Naive thymus-derived CD8-positive, alpha-beta T cell (primary cell): Measurements from ENCODE around the gene MUC5B. TPM values are rescaled to one million over a fixed set of nuclear protein-coding genes. Genes with fewer than 3 reads are reported as not detected.

ENCODE experiments used
- ATAC-seq, 2 donors: fragments of 150-1000 bp; cut with Tn5 transposase in 1 of 2; sonication (Bioruptor Pico), chemical (Tn5 transposase) in 1 of 2; 1 replicate in 1 of 2; 2 replicates in 1 of 2; pipeline ENCODE4 v1.10.0; 2021; ENCODE audit warnings: mild to moderate bottlenecking in 2 of 2, moderate library complexity in 2 of 2
- POLR2A ChIA-PET: fragments of 350-600 bp; sonication (Branson Sonifier 250); formaldehyde crosslinking; loops from one replicate; lab custom pipeline; 2021; ENCODE audit warnings: antibody characterized with exemption; lab: Charles Lee
- DNase-seq, 10 donors: peaks; one replicate each; pipeline versions ENCODE4 v3.0.0 to v3.0.0-alpha.2; 2020 to 2022
- H3K27ac Mint-ChIP-seq, 10 donors: one replicate each; pipeline ENCODE4 v1.8.0; 2020 to 2022; ENCODE audit warnings: mild to moderate bottlenecking in 10 of 10, mixed read lengths in 10 of 10, moderate library complexity in 4 of 10, inconsistent platforms in 1 of 10
- H3K27me3 Mint-ChIP-seq, 5 donors: one replicate each; pipeline ENCODE4 v1.8.0; 2021 to 2022; ENCODE audit warnings: mixed read lengths in 5 of 5
- H3K36me3 Mint-ChIP-seq, 3 donors: one replicate each; pipeline ENCODE4 v1.8.0; 2020 to 2022; ENCODE audit warnings: mixed read lengths in 3 of 3, mild to moderate bottlenecking in 2 of 3, inconsistent platforms in 1 of 3
- H3K4me1 Mint-ChIP-seq, 4 donors: one replicate each; pipeline ENCODE4 v1.8.0; 2021 to 2022; ENCODE audit warnings: mixed read lengths in 4 of 4
- H3K4me3 Mint-ChIP-seq, 10 donors: one replicate each; pipeline ENCODE4 v1.8.0; 2020 to 2022; ENCODE audit warnings: mild to moderate bottlenecking in 10 of 10, mixed read lengths in 10 of 10, moderate library complexity in 6 of 10, inconsistent platforms in 1 of 10
- H3K9me3 Mint-ChIP-seq, 9 donors: one replicate each; pipeline ENCODE4 v1.8.0; 2020 to 2022; ENCODE audit warnings: mixed read lengths in 9 of 9, mild to moderate bottlenecking in 3 of 9, inconsistent platforms in 1 of 9, moderate library complexity in 1 of 9
- microRNA-seq: library from miRNA; unstranded; fragments of <30 nt; microRNA quantifications from one replicate; pipeline ENCODE4 v1.2.0, GENCODE V29; 2022; ENCODE audit warnings: borderline microRNAs expressed
- polyA plus RNA-seq, 3 donors: library from polyadenylated mRNA; unstranded; fragments of 300-500 nt; fragmentation: Illumina TruSeq; gene quantifications; one replicate each; pipeline ENCODE4 v1.2.3, GENCODE V29; 2021
- total RNA-seq, 8 experiments: library from RNA in 2 of 8; stranded (reverse) in 2 of 8; gene quantifications; one replicate each; pipeline ENCODE4 v1.2.3 and lab custom pipeline; 2021 to 2026

MUC5B gene
- total and polyA plus RNA-seq, 5 experiments from 2014 or later = not detected

DNA sequence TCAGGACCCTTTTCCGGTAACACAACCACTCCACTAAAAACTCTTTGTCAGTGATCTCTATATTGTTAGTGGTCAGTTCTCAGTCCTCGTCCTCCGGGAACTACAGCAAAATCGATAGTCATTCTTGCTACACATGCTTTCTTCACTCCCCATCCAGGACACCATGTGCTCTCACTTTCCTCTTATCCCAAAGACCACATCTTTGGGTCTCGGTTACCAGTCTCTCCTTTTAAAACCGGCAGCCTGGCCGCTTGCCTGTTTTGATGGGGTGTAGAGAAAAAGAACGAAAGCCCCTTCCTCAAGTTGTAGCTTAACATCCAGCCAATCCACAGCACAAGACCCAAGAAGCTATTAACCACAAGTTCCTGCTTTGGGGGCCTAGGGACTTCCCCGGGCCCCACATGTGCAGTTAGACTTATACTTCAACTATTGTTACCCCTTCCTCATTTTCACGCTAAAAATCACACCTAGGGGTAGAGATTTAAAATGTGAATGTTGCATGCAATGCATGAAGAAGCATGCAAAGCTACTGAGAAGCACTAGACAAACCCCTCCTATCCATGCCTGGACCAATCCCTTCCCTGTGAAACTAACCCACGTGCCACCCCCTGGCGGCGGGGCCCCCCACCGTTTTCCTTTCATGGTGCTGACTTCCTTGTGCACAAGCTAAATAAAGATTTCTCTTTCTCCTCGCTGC, 88.1 kb downstream of the MUC5B start:
- peaks cover 0 to 9% (median 0%) of the 10 kb centered on the region in 9 donors for H3K9me3 Mint-ChIP-seq
- POLR2A ChIA-PET = interaction anchor here (0.6 to 4.8 kb wide), 11 partner anchors 10 to 1090 kb away, joined by 3 to 44 read pairs (median 8); partner anchors contain the start of genes BRSK2, RNH1 and TSSC4
- DNase-seq = peak; percentile 56 to 87 (median 70)
- ATAC-seq = peak; percentile 51 to 55
- no peaks in the 10 kb centered on the region for H3K36me3 Mint-ChIP-seq
- peak overlapping the region; percentile 83 to 93 (median 87) for H3K4me3 Mint-ChIP-seq
- peak overlapping the region; percentile 87 to 98 (median 96) for H3K27ac Mint-ChIP-seq
- H3K4me1 Mint-ChIP-seq = peaks cover 27 to 47% (median 43%) of the 10 kb centered on the region in 4 donors
- H3K27me3 Mint-ChIP-seq = peaks cover 0 to 3% (median 0%) of the 10 kb centered on the region in 5 donors

Small RNA genes within 50 kb of the gene (microRNA-seq; reads per million reads assigned to microRNA genes)
- not detected for gene MIR6744

Other genes starting within 250 kb of the MUC5B start
- not detected for gene MUC6, start 186.3 kb upstream of the MUC5B start, total RNA-seq
- gene MUC6, start 186.3 kb upstream of the MUC5B start, polyA plus RNA-seq = not detected
- not detected for gene MUC2, start 148.2 kb upstream of the MUC5B start, total RNA-seq
- not detected for gene MUC2, start 148.2 kb upstream of the MUC5B start, polyA plus RNA-seq
- not detected for gene MUC5AC, start 65.1 kb upstream of the MUC5B start, total RNA-seq
- gene MUC5AC, start 65.1 kb upstream of the MUC5B start, polyA plus RNA-seq = not detected
- gene TOLLIP, start 86.6 kb downstream of the MUC5B start, total RNA-seq = 10 to 100 TPM; 33.8 to 38.6 TPM
- gene TOLLIP, start 86.6 kb downstream of the MUC5B start, polyA plus RNA-seq = 10 to 100 TPM; 21.4 to 27.6 (median 23.4) TPM
- gene BRSK2, start 166.9 kb downstream of the MUC5B start, total RNA-seq = 1 to 10 TPM in 1 of 2 experiments, under 1 TPM in 1; 0.42 to 1.3 TPM
- not detected for gene BRSK2, start 166.9 kb downstream of the MUC5B start, polyA plus RNA-seq